ENCODE results near the gene CCDC187. TPM values are rescaled to one million over a fixed set of nuclear protein-coding genes. Genes with fewer than 3 reads are reported as not detected.
A peak's percentile ranks its signal among the peaks of the same experiment; 100 is the strongest.

CCDC187 gene
- total RNA-seq, 1 donor from 2014 or later: not detected

GRCh38 chr9:136312436-136312835 is 8.5 kb upstream of the CCDC187 start:
- H3K27me3 ChIP-seq: no peaks in the 10 kb centered on the region
- intact Hi-C loops (cut with DNase I): loop anchor here (10.0 kb wide), 2 partner anchors 52 to 92 kb away; partner anchors contain the start of genes DNLZ and SNAPC4
- H3K27ac ChIP-seq: no peak overlapping the region
- H3K4me1 ChIP-seq: no peaks in the 10 kb centered on the region
- TF ChIP-seq POLR2AphosphoS5 (IDR thresholded peaks at IDR 0.05; ENCODE audit: insufficient read depth in 1 of 2, low read depth in 1 of 2) (no peak), POLR2A (IDR thresholded peaks at IDR 0.05) (no peak), CTCF (IDR thresholded peaks at IDR 0.05) (peak in 2 of 3 experiments; percentile 51 to 61)
- no peaks in the 10 kb centered on the region for H3K36me3 ChIP-seq
- DNase-seq (ENCODE audit: extremely low spot score in 2 of 2): no peak
- no peak overlapping the region for H3K4me3 ChIP-seq
- no peaks in the 10 kb centered on the region for H3K9me3 ChIP-seq

DNA sequence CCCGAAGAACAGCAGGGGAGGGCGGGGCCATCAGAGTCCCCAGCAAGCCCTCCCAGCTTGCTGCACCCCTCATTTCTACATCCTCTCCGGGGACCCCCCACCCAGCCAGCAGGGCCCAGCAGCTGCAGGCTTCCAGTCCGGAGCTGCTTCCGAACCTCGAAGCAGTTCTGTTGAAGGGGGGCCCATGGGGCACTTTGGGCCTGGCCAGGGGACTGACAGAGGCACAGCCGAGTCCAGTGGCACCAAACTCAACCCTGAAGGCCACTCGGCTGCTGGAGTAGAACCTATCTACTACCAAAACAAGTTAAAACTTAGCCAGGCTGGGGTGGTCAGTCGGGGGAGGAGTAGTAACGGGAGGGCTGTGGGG is 8.1 kb upstream of the CCDC187 start:
- H3K36me3 ChIP-seq: no peaks in the 10 kb centered on the region
- intact Hi-C loops (cut with DNase I): loop anchor here (10.0 kb wide), 2 partner anchors 53 to 93 kb away; partner anchors contain the start of genes DNLZ and SNAPC4
- no peak for TF ChIP-seq POLR2AphosphoS5 (IDR thresholded peaks at IDR 0.05; ENCODE audit: insufficient read depth in 1 of 2, low read depth in 1 of 2)
- TF ChIP-seq POLR2A (IDR thresholded peaks at IDR 0.05): no peak
- no peak for TF ChIP-seq CTCF (IDR thresholded peaks at IDR 0.05)
- H3K9me3 ChIP-seq: no peaks in the 10 kb centered on the region
- no peak for DNase-seq (ENCODE audit: extremely low spot score in 2 of 2)
- H3K4me3 ChIP-seq: no peak overlapping the region
- no peaks in the 10 kb centered on the region for H3K4me1 ChIP-seq
- no peaks in the 10 kb centered on the region for H3K27me3 ChIP-seq
- H3K27ac ChIP-seq: no peak overlapping the region

GRCh38 chr9:136311051-136312008 is 7.4 kb upstream of the CCDC187 start:
- intact Hi-C loops (cut with DNase I): loop anchor here (10.0 kb wide), 2 partner anchors 53 to 93 kb away; partner anchors contain the start of genes DNLZ and SNAPC4
- DNase-seq (ENCODE audit: extremely low spot score in 2 of 2): no peak
- no peaks in the 10 kb centered on the region for H3K4me1 ChIP-seq
- TF ChIP-seq POLR2AphosphoS5 (IDR thresholded peaks at IDR 0.05; ENCODE audit: insufficient read depth in 1 of 2, low read depth in 1 of 2): no peak
- TF ChIP-seq CTCF (IDR thresholded peaks at IDR 0.05): no peak
- H3K27ac ChIP-seq: no peak overlapping the region
- no peaks in the 10 kb centered on the region for H3K27me3 ChIP-seq
- H3K36me3 ChIP-seq: no peaks in the 10 kb centered on the region
- no peaks in the 10 kb centered on the region for H3K9me3 ChIP-seq
- no peak overlapping the region for H3K4me3 ChIP-seq

- Histone ChIP-seq H3K36me3 (no peaks in the 10 kb centered on the region), H3K9me3 (no peaks in the 10 kb centered on the region), H3K27ac (no peak overlapping the region), H3K4me1 (no peaks in the 10 kb centered on the region), H3K4me3 (no peak overlapping the region), H3K27me3 (no peaks in the 10 kb centered on the region)
- no peak for DNase-seq (ENCODE audit: extremely low spot score in 2 of 2)
- intact Hi-C loops (cut with DNase I): loop anchor here (10.0 kb wide), 2 partner anchors 54 to 94 kb away; partner anchors contain the start of genes DNLZ and SNAPC4
- no peak for TF ChIP-seq CTCF (IDR thresholded peaks at IDR 0.05)
- TF ChIP-seq POLR2A (IDR thresholded peaks at IDR 0.05): no peak
- no peak for TF ChIP-seq POLR2AphosphoS5 (IDR thresholded peaks at IDR 0.05; ENCODE audit: insufficient read depth in 1 of 2, low read depth in 1 of 2)
Observed at GRCh38 chr9:136310273-136311030, 6.6 kb upstream of the CCDC187 start.
